ENCODE measurements around the gene ANGPT4. TPM values are rescaled to one million over a fixed set of nuclear protein-coding genes. Genes with fewer than 3 reads are reported as not detected.
A peak's percentile ranks its signal among the peaks of the same experiment; 100 is the strongest.

The ANGPT4 gene
- total and polyA plus RNA-seq, 9 of the 15 experiments (the other 6 are each of a cell fraction or from before 2014, with no cell fraction given): not detected

GRCh38 chr20:853406-853996 is 62.6 kb downstream of the ANGPT4 start:
- no peaks in the 10 kb centered on the region for H4K20me1 ChIP-seq (replicated peaks; ENCODE audit: control insufficient read depth, insufficient read depth, low read length)
- no peak for TF ChIP-seq FOXJ3 (CRISPR knock-in tag; IDR thresholded peaks at IDR 0.05)
- no peak for TF ChIP-seq PURB (CRISPR knock-in tag; IDR thresholded peaks at IDR 0.05; ENCODE audit: low read depth)
- TF ChIP-seq KDM1A (IDR thresholded peaks at IDR 0.05): peak in 1 of 2 experiments; percentile 32; a peak in 1 of 4 replicates
- TF ChIP-seq MCM3 (IDR thresholded peaks at IDR 0.05): no peak
- no peak for TF ChIP-seq MGA (IDR thresholded peaks at IDR 0.05)
- peak; percentile 90 for TF ChIP-seq RBM25 (IDR thresholded peaks at IDR 0.05; ENCODE audit: low read depth, low read length, severe bottlenecking)
- 0 out of 2 replicates have a peak, but pooled peaks have one; percentile 46 for TF ChIP-seq SMARCA5 (IDR thresholded peaks at IDR 0.05)
- TF ChIP-seq L3MBTL2 (IDR thresholded peaks at IDR 0.05): no peak
- TF ChIP-seq ZNF584 (CRISPR knock-in tag; IDR thresholded peaks at IDR 0.05; ENCODE audit: low read depth): no peak
- TF ChIP-seq RAD51 (IDR thresholded peaks at IDR 0.05; ENCODE audit: borderline replicate concordance, low read depth): no peak
- no peak for TF ChIP-seq KDM4B (IDR thresholded peaks at IDR 0.05; ENCODE audit: borderline replicate concordance in 2 of 2, low read depth in 1 of 2)
- in situ Hi-C loops (cut with MboI) (no loop called here), intact Hi-C loops (cut with micrococcal nuclease) (no loop called here)
- 25% methylated on average over 2 of the region's 4 CpGs for WGBS (ENCODE audit: insufficient coverage, low coverage, missing lambda C conversion rate)
- H3K9ac ChIP-seq (ENCODE audit: insufficient read depth in 1 of 2, low read depth in 2 of 2, low read length in 2 of 2): no peak overlapping the region
- no peak for ATAC-seq
- H3K4me2 ChIP-seq (ENCODE audit: insufficient read depth, low read length): no peak overlapping the region
- H3K9me3 ChIP-seq (replicated peaks; ENCODE audit: control insufficient read depth, insufficient read depth, low read depth, low read length): no peaks in the 10 kb centered on the region
- H3K79me2 ChIP-seq (ENCODE audit: control insufficient read depth, insufficient read depth, low read length): no peaks in the 10 kb centered on the region
- no peaks in the 10 kb centered on the region for H3K27me3 ChIP-seq (ENCODE audit: control insufficient read depth in 2 of 2, insufficient read depth in 2 of 2, low read length in 2 of 2)
- FAIRE-seq: no peak
- no peak for DNase-seq (ENCODE audit: extremely low read depth in 1 of 4, low spot score in 3 of 4)
- ChIA-PET POLR2A (interaction anchor here (0.9 kb wide), 1 partner anchor 11 kb away, joined by 3 read pairs; no protein-coding TSS in a partner anchor), CTCF (ENCODE audit: low intra/inter-chr PET ratio) (no interaction called here)
- H2AFZ ChIP-seq (ENCODE audit: low read depth, low read length): no peak overlapping the region
- peaks cover 0 to 3% of the 10 kb centered on the region in 2 experiments; a peak in 2 of 5 replicates for H3K4me1 ChIP-seq (replicated peaks in 1 of 2; ENCODE audit: control insufficient read depth in 2 of 2, insufficient read depth in 2 of 2, low read length in 2 of 2)
- H3K36me3 ChIP-seq (ENCODE audit: control insufficient read depth, insufficient read depth, low read length): no peaks in the 10 kb centered on the region
- H3K4me3 ChIP-seq: no peak overlapping the region
- H3K27ac ChIP-seq (ENCODE audit: extremely low read depth, low read depth, low read length): no peak overlapping the region
- no peaks in the 10 kb centered on the region for H3K9me1 ChIP-seq (ENCODE audit: control insufficient read depth, insufficient read depth, low read length)
- BruUV-seq (replicated peaks): no TSS peak

Data from K562 (cell line).